CD14-positive monocyte (primary cell): Measurements from ENCODE around the gene RNFT2. TPM values are rescaled to one million over a fixed set of nuclear protein-coding genes. Genes with fewer than 3 reads are reported as not detected.

Source experiments
- DNase-seq, 3 donors: peaks; one replicate each; pipeline ENCODE4 v3.0.0-alpha.2; 2011 to 2022
- H2AFZ ChIP-seq: 2 replicates; pipeline ENCODE4 v1.6.0; 2012; ENCODE audit warnings: mild to moderate bottlenecking, low read depth, low read length, inconsistent platforms; ENCODE audit not compliant: insufficient read depth, poor library complexity, severe bottlenecking
- H3K27ac ChIP-seq, 2 donors: 1 replicate in 1 of 2; 2 replicates in 1 of 2; pipeline ENCODE4 v1.5.1; 2012 to 2013; ENCODE audit warnings: low read length in 2 of 2, control low read depth in 1 of 2, inconsistent platforms in 1 of 2, low read depth in 1 of 2, mild to moderate bottlenecking in 1 of 2
- H3K27me3 ChIP-seq, 2 donors: one replicate each; pipeline versions ENCODE4 v1.6.0 to v1.6.1; 2011 to 2013; ENCODE audit warnings: low read length in 2 of 2; ENCODE audit not compliant: control insufficient read depth in 2 of 2, insufficient read depth in 2 of 2
- H3K36me3 ChIP-seq, 2 donors: replicated peaks in 1 of 2; 1 replicate in 1 of 2; 2 replicates in 1 of 2; pipeline versions ENCODE4 v1.5.1 to v1.6.1; 2012 to 2013; ENCODE audit warnings: low read length in 2 of 2, control low read depth in 1 of 2, inconsistent platforms in 1 of 2, mild to moderate bottlenecking in 1 of 2; ENCODE audit not compliant: insufficient read depth in 2 of 2, control insufficient read depth in 1 of 2
- H3K4me1 ChIP-seq, 2 donors: 1 replicate in 1 of 2; 2 replicates in 1 of 2; pipeline versions ENCODE4 v1.5.1 to v1.6.1; 2012 to 2013; ENCODE audit warnings: low read length in 2 of 2, control low read depth in 1 of 2, inconsistent platforms in 1 of 2, mild to moderate bottlenecking in 1 of 2, moderate library complexity in 1 of 2; ENCODE audit not compliant: insufficient read depth in 2 of 2, control insufficient read depth in 1 of 2
- H3K4me2 ChIP-seq: replicated peaks from 2 replicates; pipeline ENCODE3; 2012; ENCODE audit warnings: low read length, moderate library complexity, mild to moderate bottlenecking; ENCODE audit not compliant: poor library complexity, severe bottlenecking; ENCODE audit errors: extremely low read depth
- H3K4me3 ChIP-seq, 3 experiments: fragments of 200-600 bp in 1 of 3; sonication (generic) in 1 of 3; replicated peaks in 1 of 3; 1 replicate in 2 of 3; 2 replicates in 1 of 3; pipeline ENCODE4 v1.5.1; 2011 to 2013; ENCODE audit warnings: low read length in 3 of 3, mild to moderate bottlenecking in 3 of 3, control low read depth in 2 of 3, low read depth in 2 of 3, inconsistent platforms in 1 of 3, moderate library complexity in 1 of 3
- H3K79me2 ChIP-seq: 2 replicates; pipeline ENCODE4 v1.6.0; 2012; ENCODE audit warnings: mild to moderate bottlenecking, control low read depth, inconsistent platforms, low read length, moderate library complexity; ENCODE audit not compliant: insufficient read depth
- H3K9ac ChIP-seq: 2 replicates; pipeline ENCODE4 v1.6.0; 2017; ENCODE audit warnings: low read length, mild to moderate bottlenecking; ENCODE audit not compliant: insufficient read depth, poor library complexity, severe bottlenecking
- H3K9me3 ChIP-seq, 2 donors: replicated peaks in 1 of 2; 1 replicate in 1 of 2; 2 replicates in 1 of 2; pipeline versions ENCODE4 v1.5.1 to v1.6.1; 2012 to 2013; ENCODE audit warnings: low read length in 2 of 2, control low read depth in 1 of 2; ENCODE audit not compliant: control insufficient read depth in 1 of 2, insufficient read depth in 1 of 2
- H4K20me1 ChIP-seq: 2 replicates; pipeline ENCODE4 v1.6.0; 2012; ENCODE audit warnings: mild to moderate bottlenecking, low read length, control low read depth, moderate library complexity; ENCODE audit not compliant: insufficient read depth
- H3K27ac Mint-ChIP-seq, 7 donors: one replicate each; pipeline ENCODE4 v1.8.0; 2020; ENCODE audit warnings: mild to moderate bottlenecking in 7 of 7, mixed read lengths in 7 of 7, moderate library complexity in 6 of 7, inconsistent platforms in 2 of 7
- H3K27me3 Mint-ChIP-seq, 3 donors: one replicate each; pipeline ENCODE4 v1.8.0; 2021 to 2022; ENCODE audit warnings: low read depth in 3 of 3, mild to moderate bottlenecking in 3 of 3, mixed read lengths in 3 of 3, moderate library complexity in 3 of 3, inconsistent platforms in 1 of 3
- H3K36me3 Mint-ChIP-seq, 2 donors: one replicate each; pipeline ENCODE4 v1.8.0; 2020; ENCODE audit warnings: mixed read lengths in 2 of 2, inconsistent platforms in 1 of 2, mild to moderate bottlenecking in 1 of 2
- H3K4me1 Mint-ChIP-seq: one replicate; pipeline ENCODE4 v1.8.0; 2020; ENCODE audit warnings: mild to moderate bottlenecking, mixed read lengths
- H3K4me3 Mint-ChIP-seq, 2 donors: one replicate each; pipeline ENCODE4 v1.8.0; 2020; ENCODE audit warnings: mild to moderate bottlenecking in 2 of 2, mixed read lengths in 2 of 2, moderate library complexity in 1 of 2
- H3K9me3 Mint-ChIP-seq, 7 donors: one replicate each; pipeline ENCODE4 v1.8.0; 2020 to 2022; ENCODE audit warnings: mixed read lengths in 7 of 7, mild to moderate bottlenecking in 6 of 7, moderate library complexity in 6 of 7, inconsistent platforms in 2 of 7
- WGBS: methylation state at CpG from one replicate; pipeline ENCODE4 v1.1.5; 2013; ENCODE audit warnings: missing lambda C conversion rate; ENCODE audit not compliant: insufficient coverage; 5-methylcytosine and 5-hydroxymethylcytosine counted together
- intact Hi-C, 2 donors: fragments of 100-400 bp; cut with micrococcal nuclease; formaldehyde crosslinking; loops; one replicate each; pipeline versions ENCODE4 v1.15.0 to v1.15.1; 2023
- polyA plus RNA-seq, 3 donors: library from polyadenylated mRNA; depleted of rRNA in 1 of 3; unstranded in 2 of 3; stranded (reverse) in 1 of 3; fragments of 300-500 nt in 2 of 3; fragments of >200 nt in 1 of 3; fragmentation: Illumina TruSeq in 2 of 3; gene quantifications; 1 replicate in 2 of 3; 2 replicates in 1 of 3; pipeline ENCODE4 v1.2.3, GENCODE V29; 2012 to 2021
- TF ChIP-seq, protein P1 (sequence below): fragments of 200-600 bp; IDR thresholded peaks from one replicate; pipeline ENCODE4 v1.8.0; 2022; ENCODE audit warnings: antibody characterized with exemption, mild to moderate bottlenecking

RNFT2 gene
- polyA plus RNA-seq, 3 donors, result 0.05 TPM; not detected in 2

DNA sequence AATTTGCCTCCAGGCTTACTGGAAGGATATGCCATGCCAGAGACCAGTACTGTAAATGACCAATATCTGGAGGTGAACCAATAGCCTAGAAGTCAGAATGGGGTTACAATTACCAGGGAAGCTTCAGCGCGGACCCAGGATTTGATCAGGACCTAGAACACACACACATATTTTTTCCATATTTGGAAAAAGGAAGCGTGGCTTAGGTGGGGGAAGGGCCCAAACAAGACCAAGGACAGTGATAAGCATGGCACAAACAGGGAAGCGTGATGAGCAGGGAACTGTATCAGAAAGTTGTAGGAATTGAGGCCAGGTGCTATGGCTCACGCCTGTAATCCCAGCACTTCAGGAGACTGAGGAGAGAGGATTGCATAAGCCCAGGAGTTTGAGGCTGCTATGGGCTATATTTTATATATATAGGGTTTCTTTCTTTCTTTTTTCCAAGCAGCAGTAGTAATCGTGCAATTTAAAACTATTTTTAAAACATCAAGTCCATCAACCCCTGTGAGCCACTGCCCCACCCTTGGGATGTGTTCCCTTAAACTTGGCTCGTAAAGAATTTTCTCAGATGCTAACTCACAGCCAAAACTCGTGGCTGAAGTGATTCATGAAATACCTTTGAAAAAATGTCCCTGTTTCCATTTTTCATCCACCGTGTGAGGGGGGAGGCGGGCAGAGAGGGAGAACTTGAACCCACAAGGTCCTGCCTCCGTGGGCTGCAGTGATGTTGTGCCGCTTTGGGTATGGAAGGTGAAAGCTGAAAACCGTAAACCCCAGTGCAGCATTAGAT, 126.5 kb downstream of the RNFT2 start:
- intact Hi-C loops, result no loop called here
- H3K27ac Mint-ChIP-seq, result no peak overlapping the region

DNA sequence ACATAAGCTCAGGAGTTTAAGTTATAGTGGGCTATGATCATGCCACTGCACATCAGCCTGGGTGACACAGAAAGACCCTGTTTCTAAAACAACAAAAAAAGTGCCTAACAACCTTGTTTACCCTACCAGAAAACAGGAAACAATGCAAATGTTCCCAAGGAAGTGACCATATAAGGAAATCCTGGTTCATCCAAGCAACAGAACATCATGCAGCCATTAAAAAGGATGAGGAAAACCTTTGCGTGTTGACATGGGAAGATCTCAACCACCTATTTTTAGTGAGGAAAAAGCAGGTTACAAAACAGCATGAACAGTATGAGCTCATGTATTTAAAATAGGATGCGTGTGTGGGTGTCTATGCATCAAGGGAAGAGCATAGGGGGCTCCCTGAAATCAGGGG, 129.4 kb downstream of the RNFT2 start:
- H3K79me2 ChIP-seq, result no peaks in the 10 kb centered on the region
- H3K9me3 ChIP-seq, result no peaks in the 10 kb centered on the region
- TF ChIP-seq, protein P1, sequence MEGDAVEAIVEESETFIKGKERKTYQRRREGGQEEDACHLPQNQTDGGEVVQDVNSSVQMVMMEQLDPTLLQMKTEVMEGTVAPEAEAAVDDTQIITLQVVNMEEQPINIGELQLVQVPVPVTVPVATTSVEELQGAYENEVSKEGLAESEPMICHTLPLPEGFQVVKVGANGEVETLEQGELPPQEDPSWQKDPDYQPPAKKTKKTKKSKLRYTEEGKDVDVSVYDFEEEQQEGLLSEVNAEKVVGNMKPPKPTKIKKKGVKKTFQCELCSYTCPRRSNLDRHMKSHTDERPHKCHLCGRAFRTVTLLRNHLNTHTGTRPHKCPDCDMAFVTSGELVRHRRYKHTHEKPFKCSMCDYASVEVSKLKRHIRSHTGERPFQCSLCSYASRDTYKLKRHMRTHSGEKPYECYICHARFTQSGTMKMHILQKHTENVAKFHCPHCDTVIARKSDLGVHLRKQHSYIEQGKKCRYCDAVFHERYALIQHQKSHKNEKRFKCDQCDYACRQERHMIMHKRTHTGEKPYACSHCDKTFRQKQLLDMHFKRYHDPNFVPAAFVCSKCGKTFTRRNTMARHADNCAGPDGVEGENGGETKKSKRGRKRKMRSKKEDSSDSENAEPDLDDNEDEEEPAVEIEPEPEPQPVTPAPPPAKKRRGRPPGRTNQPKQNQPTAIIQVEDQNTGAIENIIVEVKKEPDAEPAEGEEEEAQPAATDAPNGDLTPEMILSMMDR, result no peak
- no peak overlapping the region for H3K4me2 ChIP-seq
- no peak overlapping the region for H2AFZ ChIP-seq
- H4K20me1 ChIP-seq, result no peaks in the 10 kb centered on the region
- DNase-seq, result no peak
- no peak overlapping the region for H3K4me3 ChIP-seq
- intact Hi-C loops, result no loop called here
- Mint-ChIP-seq H3K4me1 (no peaks in the 10 kb centered on the region), H3K27me3 (peaks cover 5 to 15% (median 13%) of the 10 kb centered on the region in 3 donors), H3K9me3 (peaks cover 0 to 3% (median 0%) of the 10 kb centered on the region in 7 donors), H3K36me3 (no peaks in the 10 kb centered on the region), H3K27ac (no peak overlapping the region), H3K4me3 (no peak overlapping the region)
- no peak overlapping the region for H3K27ac ChIP-seq
- H3K36me3 ChIP-seq, result no peaks in the 10 kb centered on the region
- no peak overlapping the region for H3K9ac ChIP-seq
- no peaks in the 10 kb centered on the region for H3K4me1 ChIP-seq
- H3K27me3 ChIP-seq, result no peaks in the 10 kb centered on the region
- 91% methylated on average over 1 of the region's 2 CpGs for WGBS

More for the DNA sequence above, 126.5 kb downstream of the RNFT2 start:
- H3K4me1 ChIP-seq, result no peaks in the 10 kb centered on the region
- Mint-ChIP-seq H3K9me3 (peaks cover 0 to 3% (median 0%) of the 10 kb centered on the region in 7 donors), H3K36me3 (no peaks in the 10 kb centered on the region), H3K4me1 (no peaks in the 10 kb centered on the region), H3K27me3 (peaks cover 2 to 13% (median 9%) of the 10 kb centered on the region in 3 donors), H3K4me3 (no peak overlapping the region)
- no peaks in the 10 kb centered on the region for H3K36me3 ChIP-seq
- H3K79me2 ChIP-seq, result no peaks in the 10 kb centered on the region
- DNase-seq, result no peak
- no peak overlapping the region for H3K27ac ChIP-seq
- no peaks in the 10 kb centered on the region for H4K20me1 ChIP-seq
- no peaks in the 10 kb centered on the region for H3K9me3 ChIP-seq
- WGBS, result 86% methylated on average over 5 of the region's 13 CpGs
- TF ChIP-seq, protein P1, result no peak
- no peak overlapping the region for H3K4me2 ChIP-seq
- no peak overlapping the region for H3K4me3 ChIP-seq
- H3K9ac ChIP-seq, result no peak overlapping the region
- no peak overlapping the region for H2AFZ ChIP-seq
- no peaks in the 10 kb centered on the region for H3K27me3 ChIP-seq
